HCT116 (cell line): Measurements from ENCODE around the gene LDLRAD4. TPM values are rescaled to one million over a fixed set of nuclear protein-coding genes. Genes with fewer than 3 reads are reported as not detected.

Source experiments
- ATAC-seq: fragments of 200-7000 bp; cut with Tn5 transposase; 2 replicates; pipeline ENCODE4 v1.9.1; 2020; ENCODE audit warnings: mild to moderate bottlenecking, moderate library complexity
- BruUV-seq: library from RNA; stranded (reverse); fragments of 400-500 nt; replicated peaks from 2 replicates; lab custom pipeline; 2021; lab: Mats Ljungman, UMichigan
- CTCF ChIA-PET: fragments of 300-600 bp; sonication (Branson Sonifier 250); formaldehyde crosslinking; loops from one replicate; lab custom pipeline; 2021; ENCODE audit warnings: antibody characterized with exemption; lab: Charles Lee
- POLR2A ChIA-PET: fragments of 300-600, 350-600 bp; sonication (Branson Sonifier 250); formaldehyde crosslinking; loops from one replicate; lab custom pipeline; 2021; ENCODE audit warnings: antibody characterized with exemption; lab: Charles Lee
- RAD21 ChIA-PET, 2 experiments: fragments of 300-600 bp; sonication (Branson Sonifier 250); formaldehyde crosslinking; loops; one replicate each; lab custom pipeline; 2023; ENCODE audit warnings: low total read pairs in 2 of 2; ENCODE audit not compliant: uncharacterized antibody in 2 of 2, unreplicated experiment in 2 of 2, low non-redundant PET in 1 of 2; lab: Charles Lee
- DNase-seq: peaks from one replicate; pipeline ENCODE4 v3.0.0-alpha.2; 2010; ENCODE audit warnings: low read depth, low spot score
- H2AFZ ChIP-seq: fragments of 200-600 bp; shearing (Covaris generic), sonication (generic); 2 replicates; pipeline ENCODE4 v1.6.1; 2017; ENCODE audit warnings: low read depth, mixed run types, mixed read lengths, antibody characterized with exemption, low read length; ENCODE audit not compliant: poor library complexity, severe bottlenecking
- H3K27ac ChIP-seq: 2 replicates; pipeline ENCODE4 v1.5.1; 2012; ENCODE audit warnings: low read depth, low read length
- H3K27me3 ChIP-seq: fragments of 200-600 bp; sonication (generic); 2 replicates; pipeline ENCODE4 v1.6.1; 2016; ENCODE audit warnings: mixed run types, low read length, mixed read lengths; ENCODE audit not compliant: insufficient read depth
- H3K36me3 ChIP-seq, 2 experiments: fragments of 200-500 bp in 1 of 2; fragments of 200-600 bp in 1 of 2; sonication (Bioruptor generic) in 1 of 2; sonication (generic) in 1 of 2; 2 replicates each; pipeline versions ENCODE4 v1.5.1 to v1.6.1; 2014 to 2016; ENCODE audit warnings: low read length in 2 of 2, inconsistent platforms in 1 of 2, mixed read lengths in 1 of 2, mixed run types in 1 of 2; ENCODE audit not compliant: insufficient read depth in 2 of 2, control insufficient read depth in 1 of 2
- H3K4me1 ChIP-seq, 2 experiments: fragments of 200-600 bp in 1 of 2; sonication (generic) in 1 of 2; 2 replicates each; pipeline versions ENCODE4 v1.5.1 to v1.6.1; 2012 to 2017; ENCODE audit warnings: low read length in 2 of 2, inconsistent platforms in 1 of 2, mild to moderate bottlenecking in 1 of 2, mixed read lengths in 1 of 2, mixed run types in 1 of 2, moderate library complexity in 1 of 2; ENCODE audit not compliant: insufficient read depth in 2 of 2, control insufficient read depth in 1 of 2
- H3K4me2 ChIP-seq: fragments of 200-600 bp; sonication (generic); 2 replicates; pipeline ENCODE4 v1.6.1; 2017; ENCODE audit warnings: mixed run types, low read length, mixed read lengths
- H3K4me3 ChIP-seq, 2 experiments: fragments of 200-600 bp in 1 of 2; sonication (generic) in 1 of 2; replicated peaks in 1 of 2; 2 replicates each; pipeline ENCODE4 v1.5.1; 2011 to 2016; ENCODE audit warnings: low read length in 2 of 2, control low read depth in 1 of 2, low read depth in 1 of 2, mild to moderate bottlenecking in 1 of 2, mixed read lengths in 1 of 2, mixed run types in 1 of 2
- H3K79me2 ChIP-seq: fragments of 200-600 bp; sonication (generic); 2 replicates; pipeline ENCODE4 v1.6.1; 2017; ENCODE audit warnings: mild to moderate bottlenecking, mixed run types, low read length, moderate library complexity, mixed read lengths; ENCODE audit not compliant: insufficient read depth
- H3K9ac ChIP-seq: fragments of 200-600 bp; sonication (generic); 2 replicates; pipeline ENCODE4 v1.6.1; 2016; ENCODE audit warnings: low read length, mixed read lengths
- H3K9me2 ChIP-seq: fragments of 200-600 bp; sonication (generic), shearing (Covaris generic); 2 replicates; pipeline ENCODE4 v1.6.1; 2017; ENCODE audit warnings: mixed run types, mild to moderate bottlenecking, moderate library complexity; ENCODE audit not compliant: insufficient read depth
- H3K9me3 ChIP-seq, 2 experiments: fragments of 200-500 bp in 1 of 2; fragments of 200-600 bp in 1 of 2; sonication (Bioruptor generic) in 1 of 2; sonication (generic) in 1 of 2; 2 replicates each; pipeline ENCODE4 v1.6.1; 2014 to 2017; ENCODE audit warnings: low read length in 2 of 2, mixed read lengths in 2 of 2, inconsistent platforms in 1 of 2, low read depth in 1 of 2, mild to moderate bottlenecking in 1 of 2, mixed run types in 1 of 2, moderate library complexity in 1 of 2; ENCODE audit not compliant: control insufficient read depth in 1 of 2, insufficient read depth in 1 of 2
- H4K20me1 ChIP-seq: fragments of 200-600 bp; sonication (generic), shearing (Covaris generic); 2 replicates; pipeline ENCODE4 v1.6.1; 2017; ENCODE audit warnings: mixed run types, mild to moderate bottlenecking, moderate library complexity; ENCODE audit not compliant: insufficient read depth
- CEBPB ChIP-seq: IDR thresholded peaks from 2 replicates; pipeline ENCODE4 v1.6.1; 2012; ENCODE audit warnings: low read depth
- EZH2phosphoT487 ChIP-seq: fragments of 200-600 bp; IDR thresholded peaks from 2 replicates; pipeline ENCODE4 v1.6.1; 2018; ENCODE audit warnings: antibody characterized with exemption, borderline replicate concordance
- FOSL1 ChIP-seq: IDR thresholded peaks from 2 replicates; pipeline ENCODE4 v1.6.1; 2012; ENCODE audit warnings: low read depth
- SP1 ChIP-seq: IDR thresholded peaks from 2 replicates; pipeline ENCODE4 v1.6.1; 2012; ENCODE audit warnings: low read depth
- TCF7L2 ChIP-seq: IDR thresholded peaks from 2 replicates; pipeline ENCODE4 v1.7.0; 2011; ENCODE audit warnings: borderline replicate concordance, inconsistent platforms; ENCODE audit not compliant: insufficient read depth, insufficient read length; ENCODE audit errors: extremely low read depth
- YY1 ChIP-seq: IDR thresholded peaks from 2 replicates; pipeline ENCODE4 v1.6.1; 2011; ENCODE audit warnings: low read length, low read depth, moderate library complexity, mild to moderate bottlenecking; ENCODE audit not compliant: insufficient replicate concordance; ENCODE audit errors: extremely low read depth
- ZBTB33 ChIP-seq: IDR thresholded peaks from 2 replicates; pipeline ENCODE4 v1.6.1; 2011; ENCODE audit warnings: mild to moderate bottlenecking, low read length, moderate library complexity; ENCODE audit not compliant: insufficient replicate concordance; ENCODE audit errors: extremely low read depth
- intact Hi-C: fragments of 100-400 bp; cut with micrococcal nuclease; formaldehyde crosslinking; loops from 2 replicates; pipeline ENCODE4 v1.10.0; 2022
- total RNA-seq: library from RNA; stranded (reverse); gene quantifications from one replicate; pipeline ENCODE4 v1.2.1, GENCODE V29; 2021; ENCODE audit not compliant: unreplicated experiment

The LDLRAD4 gene
- total RNA-seq, 1 experiment from 2014 or later, result 1.2 TPM

GRCh38 chr18:13362051-13362450, 143.5 kb downstream of the LDLRAD4 start:
- POLR2A ChIA-PET, result no interaction called here
- Histone ChIP-seq H3K4me2 (no peak overlapping the region), H3K4me1 (no peaks in the 10 kb centered on the region), H2AFZ (no peak overlapping the region), H3K9me2 (no peaks in the 10 kb centered on the region), H3K79me2 (no peaks in the 10 kb centered on the region), H3K9me3 (no peaks in the 10 kb centered on the region), H3K9ac (no peak overlapping the region), H3K27me3 (peaks cover 8% of the 10 kb centered on the region; the same call in 1 of the 2 replicates), H3K36me3 (no peaks in the 10 kb centered on the region), H3K27ac (no peak overlapping the region), H3K4me3 (no peak overlapping the region), H4K20me1 (no peaks in the 10 kb centered on the region)
- no peak for ATAC-seq
- CTCF ChIA-PET, result no interaction called here
- TF ChIP-seq ZBTB33, result no peak
- no peak for TF ChIP-seq CEBPB
- TF ChIP-seq YY1, result no peak
- TF ChIP-seq EZH2phosphoT487, result no peak
- no peak for TF ChIP-seq FOSL1
- no peak for TF ChIP-seq SP1
- intact Hi-C loops, result no loop called here
- RAD21 ChIA-PET, result no interaction called here
- no TSS peak for BruUV-seq
- no peak for DNase-seq

GRCh38 chr18:13362607-13363006, 144.0 kb downstream of the LDLRAD4 start:
- CTCF ChIA-PET, result no interaction called here
- ATAC-seq, result no peak

More at GRCh38 chr18:13362607-13363006, 144.0 kb downstream of the LDLRAD4 start:
- intact Hi-C loops, result no loop called here
- Histone ChIP-seq H3K9ac (no peak overlapping the region), H3K4me3 (no peak overlapping the region), H3K4me2 (no peak overlapping the region), H2AFZ (no peak overlapping the region), H3K4me1 (no peaks in the 10 kb centered on the region), H3K9me2 (no peaks in the 10 kb centered on the region), H4K20me1 (no peaks in the 10 kb centered on the region), H3K27me3 (peaks cover 8% of the 10 kb centered on the region; the same call in 1 of the 2 replicates), H3K36me3 (no peaks in the 10 kb centered on the region), H3K27ac (no peak overlapping the region), H3K9me3 (no peaks in the 10 kb centered on the region), H3K79me2 (no peaks in the 10 kb centered on the region)
- no TSS peak for BruUV-seq
- ChIA-PET POLR2A (no interaction called here), RAD21 (no interaction called here)
- no peak for TF ChIP-seq TCF7L2
- no peak for DNase-seq
